NCI-H2171 treated with DMSO at 0.1 percent for 48 hours (cell line): Measurements from ENCODE around the gene BPGM.

Source experiments
- DNase-seq: peaks from one replicate; lab custom pipeline; 2025; lab: John Stamatoyannopoulos, UW

The BPGM gene

DNA sequence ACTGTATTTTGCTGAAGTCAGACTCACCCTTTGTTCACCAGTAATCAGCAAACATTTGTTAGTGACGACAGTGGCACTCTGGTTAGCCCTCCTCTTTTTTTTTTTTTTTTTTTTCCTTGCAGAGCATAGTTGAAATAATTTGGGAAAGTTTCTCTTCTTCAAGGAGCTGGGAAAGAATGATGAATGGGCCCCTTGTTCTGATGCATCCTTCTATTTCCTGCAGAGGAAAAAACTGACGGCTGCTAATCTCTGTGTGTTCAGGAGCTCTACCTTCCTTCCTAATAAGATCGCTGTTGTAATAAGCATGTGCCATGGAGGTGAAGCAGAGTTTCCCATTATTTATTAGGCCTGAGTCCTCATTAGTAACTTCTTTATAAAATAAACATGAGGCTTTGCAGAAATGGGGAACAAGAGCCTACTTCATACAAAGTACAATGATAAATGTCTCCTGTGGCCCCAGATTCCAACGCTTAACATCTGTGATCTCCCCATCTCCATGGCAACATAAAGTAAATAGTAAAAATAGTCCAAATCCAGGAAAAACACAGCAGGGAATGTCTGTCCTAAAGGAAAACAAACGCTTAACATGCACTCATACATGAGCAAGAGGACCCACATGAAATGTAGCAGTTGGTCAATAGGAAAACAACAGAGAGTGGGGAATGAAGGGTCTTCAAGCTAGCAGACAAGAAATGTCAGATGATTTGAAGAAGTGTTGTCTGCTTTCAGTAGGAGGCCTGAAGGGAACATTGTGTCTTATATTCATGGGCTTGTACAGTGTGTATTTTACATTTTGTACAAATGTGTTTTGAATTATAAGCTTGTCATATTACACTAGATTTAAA, 73.7 kb downstream of the BPGM start:
- DNase-seq, result no peak

DNA sequence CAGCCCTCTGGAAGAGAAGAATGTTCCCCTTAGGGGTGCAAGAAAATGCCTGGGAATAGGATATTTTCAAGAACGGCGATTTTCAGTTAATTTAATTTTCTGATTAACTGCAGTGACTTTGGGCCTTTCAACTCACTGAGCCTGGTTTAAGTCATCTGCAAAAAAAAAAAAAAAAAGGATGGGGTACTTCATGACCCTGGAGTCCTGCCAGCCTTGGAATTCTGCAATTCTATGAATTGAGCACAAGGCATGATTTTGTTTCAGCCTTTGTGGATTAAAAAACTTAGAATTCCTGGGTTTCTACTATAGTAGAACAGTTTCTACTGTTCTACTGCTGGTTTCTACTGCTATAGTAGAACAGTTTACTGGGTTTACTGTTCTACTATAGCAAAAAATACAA, 74.5 kb downstream of the BPGM start:
- DNase-seq, result no peak

DNA sequence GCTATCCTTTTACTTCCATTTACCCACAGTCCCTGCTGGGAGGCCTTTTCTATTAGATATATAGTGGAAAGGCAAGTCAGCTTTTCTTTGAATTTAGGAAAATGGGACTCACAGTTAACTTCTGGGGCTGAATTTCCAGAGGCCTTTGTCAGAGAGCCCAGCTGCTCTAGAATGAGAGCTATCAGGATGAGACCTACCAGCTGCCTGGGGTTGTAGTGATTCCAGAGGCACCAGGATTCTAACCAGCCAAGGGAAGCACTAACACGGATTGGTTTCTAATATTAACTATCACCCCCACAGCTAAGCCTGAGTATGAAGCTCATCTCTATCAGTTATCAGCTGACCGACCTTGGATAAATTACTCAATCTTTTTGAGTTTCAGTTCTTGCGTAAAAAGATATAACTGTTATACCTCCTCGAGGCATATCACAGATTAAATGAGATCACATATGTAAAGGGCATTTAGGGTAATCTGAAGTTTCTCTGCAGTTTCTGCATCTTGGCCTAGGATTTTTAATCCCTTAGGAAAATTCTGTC, 76.2 kb downstream of the BPGM start:
- DNase-seq, result no peak

DNA sequence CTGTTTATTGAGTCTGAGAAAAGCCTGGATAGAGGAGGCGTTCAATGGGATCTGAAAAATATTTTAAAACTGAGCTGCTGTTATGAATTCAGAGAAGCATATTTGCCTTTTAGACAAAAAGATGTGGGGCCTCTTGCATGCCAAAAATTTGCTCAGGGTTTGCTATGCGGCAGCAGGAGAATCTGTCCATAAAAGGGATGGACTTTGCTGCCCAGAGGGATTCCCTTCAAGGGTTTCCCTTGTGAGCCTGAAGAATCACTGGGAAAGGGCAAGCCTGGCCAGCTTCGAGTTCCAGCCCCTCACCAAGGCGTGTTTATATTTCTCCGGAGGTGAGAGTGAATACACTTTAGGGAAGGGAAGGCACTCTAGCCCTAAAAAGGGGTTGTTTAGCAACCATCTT, 77.2 kb downstream of the BPGM start:
- DNase-seq, result no peak

DNA sequence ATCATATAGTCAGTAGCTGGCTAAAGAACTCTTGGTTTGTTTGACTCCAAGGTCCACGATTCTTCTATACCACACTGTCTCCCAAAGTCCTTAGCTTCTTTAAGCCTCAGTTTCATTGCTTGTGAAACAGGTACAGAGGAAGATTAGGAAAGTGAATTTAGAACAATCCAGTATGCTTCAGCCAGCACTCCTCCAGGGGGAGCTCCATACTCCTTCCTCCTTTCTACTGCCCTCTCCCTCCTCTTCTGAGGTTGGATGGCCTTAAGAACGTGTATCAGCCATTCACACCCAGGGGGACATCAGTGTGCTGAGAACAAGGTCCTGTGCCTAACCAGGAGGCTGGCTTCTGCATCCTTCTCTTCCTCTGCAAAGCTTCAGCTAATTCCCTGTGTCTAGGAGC, 78.0 kb downstream of the BPGM start:
- no peak for DNase-seq

DNA sequence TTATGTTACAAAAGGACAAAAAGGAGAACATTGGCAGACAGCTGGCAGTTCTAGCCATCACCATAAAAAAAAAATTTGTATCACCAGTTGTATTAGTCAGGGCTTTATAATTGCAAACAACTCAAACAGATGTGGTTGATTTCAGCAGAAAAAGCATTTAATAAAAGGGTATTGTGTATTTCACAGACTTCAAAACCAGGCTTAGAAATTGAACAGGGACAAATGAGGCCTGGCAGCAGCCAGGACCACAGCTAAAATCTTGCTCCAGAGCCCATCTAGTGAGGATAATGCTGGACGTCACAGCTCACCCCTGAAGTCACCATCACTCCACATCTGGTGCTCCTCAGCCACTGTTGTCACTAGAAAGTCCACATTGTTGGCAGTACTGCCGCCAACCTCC, 79.9 kb downstream of the BPGM start:
- DNase-seq, result no peak

DNA sequence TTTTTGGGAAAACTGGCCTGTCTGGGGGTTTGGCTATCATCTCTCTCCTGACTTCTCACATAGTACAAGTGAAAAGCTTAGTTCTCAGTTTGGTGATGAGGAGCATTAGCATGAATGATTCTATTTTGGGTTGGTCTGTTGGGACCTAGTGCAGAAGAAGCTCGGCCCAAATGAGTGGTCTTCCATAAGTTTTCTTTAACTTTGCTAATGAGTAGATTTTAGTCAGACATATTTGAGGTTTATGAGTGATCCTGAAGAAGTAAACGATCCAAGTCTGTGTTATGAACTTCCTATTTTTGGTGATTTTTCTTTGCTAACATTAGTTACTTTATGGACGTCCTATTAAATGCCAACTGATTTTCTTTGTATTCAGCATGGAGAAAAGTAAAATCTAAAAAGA, 81.1 kb downstream of the BPGM start:
- DNase-seq, result no peak
